Omental fat pad (tissue), 4 donors: ENCODE results near the gene CBFA2T2. TPM values are rescaled to one million over a fixed set of nuclear protein-coding genes. Genes with fewer than 3 reads are reported as not detected.
A peak's percentile ranks its signal among the peaks of the same experiment; 100 is the strongest.

Experiments used
- ATAC-seq: fragments of 150-250 bp; one replicate; pipeline ENCODE4 v1.9.1; 2016; ENCODE audit warnings: mild to moderate bottlenecking, moderate library complexity; ENCODE audit not compliant: low FRiP score
- DNase-seq: peaks from one replicate; pipeline ENCODE4 v3.0.0-alpha.2; 2019; ENCODE audit warnings: low spot score
- CTCF ChIP-seq, 3 donors: fragments of 450-650 bp; IDR thresholded peaks; one replicate each; pipeline ENCODE4 v1.5.1; 2016 to 2017; ENCODE audit warnings: antibody characterized with exemption in 3 of 3, mild to moderate bottlenecking in 3 of 3, moderate library complexity in 2 of 3
- total RNA-seq, 4 donors: library from RNA; depleted of rRNA; stranded (reverse); fragments of >200 nt; gene quantifications; one replicate each; pipeline ENCODE4 v1.1.0, GENCODE V29; 2016

CBFA2T2 gene
- total RNA-seq, 4 donors from 2014 or later, result 5.8 to 11.8 (median 10.0) TPM

GRCh38 chr20:33658929-33659328 is 169.0 kb downstream of the CBFA2T2 start:
- DNase-seq (no peak), ATAC-seq (no peak)
- no peak for TF ChIP-seq CTCF (IDR thresholded peaks at IDR 0.05)

GRCh38 chr20:33659341-33660034 is 169.6 kb downstream of the CBFA2T2 start:
- TF ChIP-seq CTCF (IDR thresholded peaks at IDR 0.05), result no peak
- DNase-seq (no peak), ATAC-seq (no peak)

GRCh38 chr20:33660035-33660684 is 170.3 kb downstream of the CBFA2T2 start:
- ATAC-seq, result no peak
- DNase-seq, result no peak
- no peak for TF ChIP-seq CTCF (IDR thresholded peaks at IDR 0.05)

GRCh38 chr20:33660685-33661058 is 170.8 kb downstream of the CBFA2T2 start:
- DNase-seq (no peak), ATAC-seq (no peak)
- TF ChIP-seq CTCF (IDR thresholded peaks at IDR 0.05), result no peak

GRCh38 chr20:33662172-33662571 is 172.3 kb downstream of the CBFA2T2 start, which contains the start of gene C20orf144:
Gene C20orf144 (plus strand): TSS chr20:33662327. CDS start chr20:33662346, 19 bp downstream.
- no peak for ATAC-seq
- TF ChIP-seq CTCF (IDR thresholded peaks at IDR 0.05), result no peak
- DNase-seq, result no peak

GRCh38 chr20:33663161-33664084 is 173.5 kb downstream of the CBFA2T2 start:
- ATAC-seq (peak; percentile 43), DNase-seq (peak; percentile 45)
- TF ChIP-seq CTCF (IDR thresholded peaks at IDR 0.05), result no peak
